ENCODE results near the gene JHY.

DNA sequence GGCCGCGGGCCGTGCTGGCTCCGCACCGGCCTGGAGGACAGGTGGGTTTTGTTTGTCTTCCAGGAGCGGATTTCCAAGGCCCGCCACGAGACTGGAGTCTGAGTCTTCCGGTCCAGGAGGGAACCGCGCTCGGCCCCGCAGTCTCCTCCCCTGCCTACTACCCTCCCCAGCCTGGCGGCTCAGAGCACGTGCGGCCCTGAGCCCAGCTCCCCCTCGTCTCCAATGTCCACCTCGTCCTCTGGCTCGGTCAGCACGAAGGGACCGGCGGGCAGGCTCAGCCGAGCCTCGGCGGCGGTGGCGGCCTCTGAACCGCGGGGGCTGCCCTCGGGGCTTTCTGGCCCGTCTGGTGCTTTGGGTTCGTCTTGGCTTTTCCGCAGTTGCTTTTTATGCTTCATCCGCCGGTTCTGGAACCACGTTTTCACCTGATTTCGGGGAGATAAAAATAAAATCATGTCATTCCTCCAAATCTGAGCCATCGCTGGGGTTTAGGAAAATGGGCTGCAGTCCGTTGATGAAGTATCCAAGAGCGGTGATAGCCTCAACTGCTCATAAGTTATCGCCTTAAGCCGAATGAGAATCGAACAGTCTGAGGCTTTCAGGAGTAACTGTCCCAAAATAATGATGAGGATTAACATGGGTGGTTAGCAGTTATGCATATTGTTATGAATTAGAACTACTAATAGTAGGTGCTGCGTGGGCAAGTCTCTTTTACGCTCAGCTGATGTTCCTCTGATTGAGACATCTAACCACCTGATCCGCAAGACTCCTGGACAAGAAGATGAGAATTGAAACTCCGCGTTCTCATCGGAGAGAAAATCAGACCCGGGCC, 95.1 kb downstream of the JHY start:
- TF ChIP-seq, protein P1, sequence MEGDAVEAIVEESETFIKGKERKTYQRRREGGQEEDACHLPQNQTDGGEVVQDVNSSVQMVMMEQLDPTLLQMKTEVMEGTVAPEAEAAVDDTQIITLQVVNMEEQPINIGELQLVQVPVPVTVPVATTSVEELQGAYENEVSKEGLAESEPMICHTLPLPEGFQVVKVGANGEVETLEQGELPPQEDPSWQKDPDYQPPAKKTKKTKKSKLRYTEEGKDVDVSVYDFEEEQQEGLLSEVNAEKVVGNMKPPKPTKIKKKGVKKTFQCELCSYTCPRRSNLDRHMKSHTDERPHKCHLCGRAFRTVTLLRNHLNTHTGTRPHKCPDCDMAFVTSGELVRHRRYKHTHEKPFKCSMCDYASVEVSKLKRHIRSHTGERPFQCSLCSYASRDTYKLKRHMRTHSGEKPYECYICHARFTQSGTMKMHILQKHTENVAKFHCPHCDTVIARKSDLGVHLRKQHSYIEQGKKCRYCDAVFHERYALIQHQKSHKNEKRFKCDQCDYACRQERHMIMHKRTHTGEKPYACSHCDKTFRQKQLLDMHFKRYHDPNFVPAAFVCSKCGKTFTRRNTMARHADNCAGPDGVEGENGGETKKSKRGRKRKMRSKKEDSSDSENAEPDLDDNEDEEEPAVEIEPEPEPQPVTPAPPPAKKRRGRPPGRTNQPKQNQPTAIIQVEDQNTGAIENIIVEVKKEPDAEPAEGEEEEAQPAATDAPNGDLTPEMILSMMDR (IDR thresholded peaks at IDR 0.05; ENCODE audit: low read length) = no peak
- TF ChIP-seq EZH2 (IDR thresholded peaks at IDR 0.05; ENCODE audit: borderline replicate concordance, low read length) = no peak
